HEK293 (cell line): ENCODE data around the gene PRND.

ENCODE experiments used
- ZNF174 ChIP-seq: fragments of 450-650 bp; formaldehyde crosslinking; IDR thresholded peaks from 2 replicates; pipeline ENCODE4 v1.5.0; 2017; ENCODE audit warnings: missing biosample characterization, mild to moderate bottlenecking, missing genetic modification characterization
- ZNF19 ChIP-seq: fragments of 450-650 bp; formaldehyde crosslinking; IDR thresholded peaks from 2 replicates; pipeline ENCODE4; 2016; ENCODE audit warnings: missing biosample characterization, missing genetic modification characterization, low read depth
- TF ChIP-seq, protein P1 (sequence below): fragments of 450-650 bp; formaldehyde crosslinking; IDR thresholded peaks from 2 replicates; pipeline ENCODE4 v1.5.1; 2016; ENCODE audit warnings: missing biosample characterization, missing genetic modification characterization
- TF ChIP-seq, protein P2 (sequence below): fragments of 450-650 bp; formaldehyde crosslinking; IDR thresholded peaks from 2 replicates; pipeline ENCODE4 v1.5.1; 2016; ENCODE audit warnings: missing biosample characterization, missing genetic modification characterization

DNA sequence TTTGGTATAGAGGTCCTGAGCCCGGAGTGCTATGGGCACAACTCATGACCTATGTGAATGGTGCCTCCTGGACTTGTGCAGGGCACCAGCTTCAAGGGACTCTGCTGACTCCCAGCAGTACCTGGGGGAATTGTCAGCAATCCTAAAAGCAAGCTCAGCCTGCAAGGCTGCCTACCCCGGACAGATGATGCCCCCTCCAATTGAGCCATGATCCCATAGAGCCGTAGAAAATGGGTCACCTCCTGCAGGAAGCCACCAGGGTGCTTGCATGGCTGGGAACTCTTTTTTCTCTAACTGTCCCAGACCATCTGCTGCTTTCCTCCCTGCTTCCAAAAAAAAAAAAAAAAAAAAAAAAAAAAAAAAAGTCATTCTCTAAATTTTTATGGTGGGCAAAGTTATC is 12.9 kb upstream of the PRND start:
- TF ChIP-seq, protein P1, sequence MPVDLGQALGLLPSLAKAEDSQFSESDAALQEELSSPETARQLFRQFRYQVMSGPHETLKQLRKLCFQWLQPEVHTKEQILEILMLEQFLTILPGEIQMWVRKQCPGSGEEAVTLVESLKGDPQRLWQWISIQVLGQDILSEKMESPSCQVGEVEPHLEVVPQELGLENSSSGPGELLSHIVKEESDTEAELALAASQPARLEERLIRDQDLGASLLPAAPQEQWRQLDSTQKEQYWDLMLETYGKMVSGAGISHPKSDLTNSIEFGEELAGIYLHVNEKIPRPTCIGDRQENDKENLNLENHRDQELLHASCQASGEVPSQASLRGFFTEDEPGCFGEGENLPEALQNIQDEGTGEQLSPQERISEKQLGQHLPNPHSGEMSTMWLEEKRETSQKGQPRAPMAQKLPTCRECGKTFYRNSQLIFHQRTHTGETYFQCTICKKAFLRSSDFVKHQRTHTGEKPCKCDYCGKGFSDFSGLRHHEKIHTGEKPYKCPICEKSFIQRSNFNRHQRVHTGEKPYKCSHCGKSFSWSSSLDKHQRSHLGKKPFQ (tag by site-specific recombination) = no peak
- TF ChIP-seq ZNF174 (tag by site-specific recombination) (no peak), ZNF19 (tag by site-specific recombination) (no peak)
- TF ChIP-seq, protein P2, sequence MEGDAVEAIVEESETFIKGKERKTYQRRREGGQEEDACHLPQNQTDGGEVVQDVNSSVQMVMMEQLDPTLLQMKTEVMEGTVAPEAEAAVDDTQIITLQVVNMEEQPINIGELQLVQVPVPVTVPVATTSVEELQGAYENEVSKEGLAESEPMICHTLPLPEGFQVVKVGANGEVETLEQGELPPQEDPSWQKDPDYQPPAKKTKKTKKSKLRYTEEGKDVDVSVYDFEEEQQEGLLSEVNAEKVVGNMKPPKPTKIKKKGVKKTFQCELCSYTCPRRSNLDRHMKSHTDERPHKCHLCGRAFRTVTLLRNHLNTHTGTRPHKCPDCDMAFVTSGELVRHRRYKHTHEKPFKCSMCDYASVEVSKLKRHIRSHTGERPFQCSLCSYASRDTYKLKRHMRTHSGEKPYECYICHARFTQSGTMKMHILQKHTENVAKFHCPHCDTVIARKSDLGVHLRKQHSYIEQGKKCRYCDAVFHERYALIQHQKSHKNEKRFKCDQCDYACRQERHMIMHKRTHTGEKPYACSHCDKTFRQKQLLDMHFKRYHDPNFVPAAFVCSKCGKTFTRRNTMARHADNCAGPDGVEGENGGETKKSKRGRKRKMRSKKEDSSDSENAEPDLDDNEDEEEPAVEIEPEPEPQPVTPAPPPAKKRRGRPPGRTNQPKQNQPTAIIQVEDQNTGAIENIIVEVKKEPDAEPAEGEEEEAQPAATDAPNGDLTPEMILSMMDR (tag by site-specific recombination) = no peak
